HFFc6 (cell line): ENCODE results near the gene DNAH9. TPM values are rescaled to one million over a fixed set of nuclear protein-coding genes. Genes with fewer than 3 reads are reported as not detected.

Experiments
- DNase-seq: peaks from one replicate; pipeline ENCODE4 v3.0.0-alpha.2; 2018
- H3K27ac Mint-ChIP-seq: 2 replicates; pipeline ENCODE4 v1.8.0; 2020; ENCODE audit warnings: mild to moderate bottlenecking, mixed read lengths
- H3K27me3 Mint-ChIP-seq: 2 replicates; pipeline ENCODE4 v1.8.0; 2021; ENCODE audit warnings: mild to moderate bottlenecking, moderate library complexity, mixed read lengths; ENCODE audit not compliant: insufficient read depth
- H3K36me3 Mint-ChIP-seq: 2 replicates; pipeline ENCODE4 v1.8.0; 2021; ENCODE audit warnings: low read depth, mixed read lengths
- H3K4me1 Mint-ChIP-seq: 2 replicates; pipeline ENCODE4 v1.8.0; 2020; ENCODE audit warnings: low read depth, mixed read lengths
- H3K4me3 Mint-ChIP-seq: 2 replicates; pipeline ENCODE4 v1.8.0; 2020; ENCODE audit warnings: mild to moderate bottlenecking, moderate library complexity, mixed read lengths
- H3K9me3 Mint-ChIP-seq: 2 replicates; pipeline ENCODE4 v1.8.0; 2020; ENCODE audit warnings: mild to moderate bottlenecking, mixed read lengths
- total RNA-seq, 6 experiments: library from RNA; stranded (reverse); fragmentation: NEBNext Ultra II Directional; extraction: Animal tissue kit (Norgen Biotek cat#: 25700); gene quantifications; 2 replicates in 1 of 6; 3 replicates in 5 of 6; pipeline ENCODE4 v1.2.3, GENCODE V29; 2021
- TF ChIP-seq, protein P1 (sequence below): fragments of 200-600 bp; sonication (generic); IDR thresholded peaks from 2 replicates; pipeline ENCODE4 v1.5.0; 2021; ENCODE audit warnings: antibody characterized with exemption, mild to moderate bottlenecking

The DNAH9 gene
- total RNA-seq, 6 experiments from 2014 or later: not detected

DNA sequence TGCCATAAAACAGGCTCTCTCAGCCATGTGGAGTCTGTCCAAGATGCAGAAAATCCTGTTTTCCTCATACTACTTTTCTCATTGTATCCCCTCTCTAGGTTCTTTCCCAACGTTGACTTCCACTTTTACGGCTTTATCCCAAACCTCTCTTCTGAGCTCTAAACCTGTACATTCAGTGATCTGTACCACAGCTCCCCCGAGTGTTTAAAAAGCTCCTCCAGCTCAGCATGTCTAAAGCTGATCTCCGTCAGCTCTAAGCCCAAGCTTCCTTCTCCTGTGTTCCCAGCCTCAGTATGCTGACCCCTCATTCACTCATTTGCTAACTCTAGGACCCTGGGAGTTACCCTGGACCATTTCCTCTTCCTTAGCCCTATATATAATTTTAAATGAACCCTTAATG, 144.6 kb downstream of the DNAH9 start:
- Mint-ChIP-seq H3K27me3 (no peaks in the 10 kb centered on the region), H3K27ac (no peak overlapping the region), H3K4me1 (no peaks in the 10 kb centered on the region), H3K4me3 (no peak overlapping the region), H3K36me3 (no peaks in the 10 kb centered on the region), H3K9me3 (peaks cover 74% of the 10 kb centered on the region)
- no peak for DNase-seq
- TF ChIP-seq, protein P1, sequence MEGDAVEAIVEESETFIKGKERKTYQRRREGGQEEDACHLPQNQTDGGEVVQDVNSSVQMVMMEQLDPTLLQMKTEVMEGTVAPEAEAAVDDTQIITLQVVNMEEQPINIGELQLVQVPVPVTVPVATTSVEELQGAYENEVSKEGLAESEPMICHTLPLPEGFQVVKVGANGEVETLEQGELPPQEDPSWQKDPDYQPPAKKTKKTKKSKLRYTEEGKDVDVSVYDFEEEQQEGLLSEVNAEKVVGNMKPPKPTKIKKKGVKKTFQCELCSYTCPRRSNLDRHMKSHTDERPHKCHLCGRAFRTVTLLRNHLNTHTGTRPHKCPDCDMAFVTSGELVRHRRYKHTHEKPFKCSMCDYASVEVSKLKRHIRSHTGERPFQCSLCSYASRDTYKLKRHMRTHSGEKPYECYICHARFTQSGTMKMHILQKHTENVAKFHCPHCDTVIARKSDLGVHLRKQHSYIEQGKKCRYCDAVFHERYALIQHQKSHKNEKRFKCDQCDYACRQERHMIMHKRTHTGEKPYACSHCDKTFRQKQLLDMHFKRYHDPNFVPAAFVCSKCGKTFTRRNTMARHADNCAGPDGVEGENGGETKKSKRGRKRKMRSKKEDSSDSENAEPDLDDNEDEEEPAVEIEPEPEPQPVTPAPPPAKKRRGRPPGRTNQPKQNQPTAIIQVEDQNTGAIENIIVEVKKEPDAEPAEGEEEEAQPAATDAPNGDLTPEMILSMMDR: no peak

DNA sequence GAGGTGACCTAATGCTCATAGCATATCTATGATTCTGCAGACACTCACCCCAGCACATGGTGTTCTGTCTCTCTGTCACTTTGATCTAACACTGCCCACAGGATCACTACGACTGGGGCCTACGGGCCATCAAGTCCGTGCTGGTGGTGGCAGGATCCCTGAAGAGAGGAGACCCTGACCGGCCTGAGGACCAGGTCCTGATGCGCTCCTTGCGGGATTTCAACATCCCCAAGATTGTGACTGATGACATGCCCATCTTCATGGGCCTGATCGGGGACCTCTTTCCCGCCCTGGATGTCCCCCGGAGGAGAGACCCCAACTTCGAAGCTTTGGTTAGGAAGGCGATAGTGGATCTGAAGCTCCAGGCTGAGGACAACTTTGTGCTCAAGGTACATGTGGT, 146.4 kb downstream of the DNAH9 start:
- Mint-ChIP-seq H3K36me3 (no peaks in the 10 kb centered on the region), H3K27ac (no peak overlapping the region), H3K9me3 (peaks cover 66% of the 10 kb centered on the region), H3K4me1 (no peaks in the 10 kb centered on the region), H3K4me3 (no peak overlapping the region), H3K27me3 (no peaks in the 10 kb centered on the region)
- TF ChIP-seq, protein P1: no peak
- no peak for DNase-seq

DNA sequence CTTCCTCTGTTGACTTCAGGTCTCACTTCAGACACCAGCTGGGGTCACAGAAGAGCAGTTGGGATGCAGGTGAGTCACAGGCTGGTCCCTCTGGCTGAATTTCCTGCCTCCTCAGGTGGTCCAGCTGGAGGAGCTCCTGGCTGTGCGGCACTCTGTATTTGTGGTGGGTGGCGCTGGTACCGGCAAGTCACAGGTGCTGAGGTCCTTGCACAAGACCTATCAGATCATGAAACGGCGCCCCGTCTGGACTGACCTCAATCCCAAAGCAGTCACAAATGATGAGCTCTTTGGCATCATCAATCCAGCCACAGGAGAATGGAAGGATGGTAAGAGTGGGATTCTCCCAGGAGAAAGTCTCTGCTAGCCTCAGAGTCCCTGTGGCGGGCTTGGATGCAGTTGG, 149.2 kb downstream of the DNAH9 start:
- Mint-ChIP-seq H3K27ac (no peak overlapping the region), H3K9me3 (peaks cover 55% of the 10 kb centered on the region), H3K36me3 (no peaks in the 10 kb centered on the region), H3K4me3 (no peak overlapping the region), H3K27me3 (no peaks in the 10 kb centered on the region), H3K4me1 (no peaks in the 10 kb centered on the region)
- DNase-seq: no peak
- TF ChIP-seq, protein P1: no peak

DNA sequence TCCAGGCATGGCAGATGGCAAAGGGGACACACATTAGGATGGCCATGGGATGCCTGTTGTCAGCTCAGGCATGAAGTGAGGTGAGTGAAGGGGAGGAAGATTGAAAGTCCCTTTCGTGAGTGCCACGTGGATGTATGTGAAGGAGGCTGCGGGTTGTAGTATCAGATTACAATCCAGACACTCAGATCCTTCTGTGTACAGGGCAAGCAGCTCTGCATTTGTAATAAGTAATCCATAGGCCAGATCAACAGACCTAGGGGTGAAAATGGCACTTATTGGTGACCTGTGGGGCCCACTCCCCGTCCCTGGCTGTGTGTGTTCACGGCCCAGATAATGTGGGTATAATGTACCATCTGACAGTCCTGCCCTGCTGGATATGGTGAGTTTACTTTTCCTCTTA, 159.5 kb downstream of the DNAH9 start:
- DNase-seq: no peak
- H3K4me1 Mint-ChIP-seq: no peaks in the 10 kb centered on the region
- H3K27me3 Mint-ChIP-seq: peaks cover 2% of the 10 kb centered on the region; the same call in 1 of the 2 replicates
- H3K9me3 Mint-ChIP-seq: peaks cover 66% of the 10 kb centered on the region
- peaks cover 6% of the 10 kb centered on the region; the same call in 1 of the 2 replicates for H3K36me3 Mint-ChIP-seq
- no peak overlapping the region for H3K27ac Mint-ChIP-seq
- H3K4me3 Mint-ChIP-seq: no peak overlapping the region
- TF ChIP-seq, protein P1: no peak

DNA sequence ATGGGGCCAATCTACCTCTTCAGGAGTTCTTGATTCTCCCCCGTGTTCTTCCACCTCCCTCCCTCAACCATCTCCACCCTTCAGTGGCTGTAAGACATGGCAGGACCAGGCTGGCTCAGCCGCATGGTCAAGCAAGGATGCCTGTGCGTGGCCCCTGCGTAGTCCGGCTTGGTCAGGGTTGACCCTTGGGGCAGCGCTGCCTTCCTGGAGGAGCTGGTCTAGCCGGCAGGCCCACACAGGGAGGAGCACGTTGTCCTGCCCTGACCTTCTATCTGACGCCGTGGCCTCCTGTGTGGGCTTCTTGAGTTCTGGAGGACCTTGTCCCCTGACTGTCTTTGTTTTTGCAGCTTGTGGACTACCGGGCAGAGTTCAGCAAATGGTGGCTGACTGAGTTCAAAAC, 169.8 kb downstream of the DNAH9 start:
- peaks cover 54% of the 10 kb centered on the region for H3K9me3 Mint-ChIP-seq
- TF ChIP-seq, protein P1: no peak
- peaks cover 3% of the 10 kb centered on the region; the same call in 1 of the 2 replicates for H3K27me3 Mint-ChIP-seq
- no peak overlapping the region for H3K27ac Mint-ChIP-seq
- H3K36me3 Mint-ChIP-seq: peaks cover 4% of the 10 kb centered on the region; the same call in 1 of the 2 replicates
- no peak overlapping the region for H3K4me3 Mint-ChIP-seq
- DNase-seq: no peak
- H3K4me1 Mint-ChIP-seq: no peaks in the 10 kb centered on the region

DNA sequence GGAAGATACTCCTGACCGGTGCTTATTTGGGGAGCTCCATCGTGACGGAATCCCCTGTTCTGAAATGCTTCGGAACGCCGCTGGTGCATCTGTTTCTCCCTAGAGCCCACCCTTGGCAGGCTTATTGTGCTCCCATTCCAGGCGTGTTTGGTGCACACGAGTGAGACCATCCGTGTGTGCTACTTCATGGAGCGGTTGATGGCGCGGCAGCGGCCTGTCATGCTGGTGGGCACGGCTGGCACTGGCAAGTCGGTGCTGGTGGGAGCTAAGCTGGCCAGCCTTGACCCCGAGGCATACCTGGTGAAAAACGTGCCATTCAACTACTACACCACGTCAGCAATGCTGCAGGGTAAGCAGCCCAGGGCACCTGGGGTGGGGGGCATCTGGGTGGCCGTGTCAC, 170.7 kb downstream of the DNAH9 start:
- H3K27me3 Mint-ChIP-seq: peaks cover 3% of the 10 kb centered on the region; the same call in 1 of the 2 replicates
- no peak overlapping the region for H3K4me3 Mint-ChIP-seq
- peaks cover 50% of the 10 kb centered on the region for H3K9me3 Mint-ChIP-seq
- peaks cover 4% of the 10 kb centered on the region; the same call in 1 of the 2 replicates for H3K36me3 Mint-ChIP-seq
- TF ChIP-seq, protein P1: no peak
- DNase-seq: no peak
- H3K27ac Mint-ChIP-seq: no peak overlapping the region
- H3K4me1 Mint-ChIP-seq: no peaks in the 10 kb centered on the region
